GM19023 (cell line): ENCODE data around the gene LAMA4.

Experiments
- ATAC-seq: cut with Tn5 transposase; IDR thresholded peaks from one replicate; pipeline ENCODE4 v1.9.1; 2021; ENCODE audit warnings: mild to moderate bottlenecking, moderate library complexity; ENCODE audit not compliant: unreplicated experiment

The LAMA4 gene

GRCh38 chr6:112191509-112192020 lies 62.8 kb downstream of the LAMA4 start:
- no peak for ATAC-seq

GRCh38 chr6:112190164-112190563 lies 64.2 kb downstream of the LAMA4 start:
- ATAC-seq: no peak

- ATAC-seq: no peak
These were observed 64.9 kb downstream of the LAMA4 start for GRCh38 chr6:112189494-112189893.

- ATAC-seq: no peak
These were observed 65.5 kb downstream of the LAMA4 start for GRCh38 chr6:112188906-112189305.

- ATAC-seq: no peak
These were observed 66.6 kb downstream of the LAMA4 start for GRCh38 chr6:112187736-112188135.

- no peak for ATAC-seq
These were observed 69.4 kb downstream of the LAMA4 start for GRCh38 chr6:112184951-112185350.

GRCh38 chr6:112183271-112183671 lies 71.1 kb downstream of the LAMA4 start:
- ATAC-seq: no peak

- ATAC-seq: no peak
These were observed 73.2 kb downstream of the LAMA4 start for GRCh38 chr6:112181130-112181529.

- peak; percentile 78 for ATAC-seq
These were observed 74.1 kb downstream of the LAMA4 start for GRCh38 chr6:112180095-112180820.

- no peak for ATAC-seq
These were observed 74.7 kb downstream of the LAMA4 start for GRCh38 chr6:112179631-112180030.

GRCh38 chr6:112178846-112179245 lies 75.5 kb downstream of the LAMA4 start:
- no peak for ATAC-seq

GRCh38 chr6:112177092-112177491 lies 77.3 kb downstream of the LAMA4 start:
- no peak for ATAC-seq

GRCh38 chr6:112176175-112176574 lies 78.2 kb downstream of the LAMA4 start:
- no peak for ATAC-seq

GRCh38 chr6:112173221-112173804 lies 81.1 kb downstream of the LAMA4 start:
- no peak for ATAC-seq

GRCh38 chr6:112172540-112172939 lies 81.8 kb downstream of the LAMA4 start:
- ATAC-seq: no peak

- ATAC-seq: no peak
These were observed 84.8 kb downstream of the LAMA4 start for GRCh38 chr6:112169541-112169940.

- ATAC-seq: peak; percentile 100
These were observed 90.8 kb downstream of the LAMA4 start for GRCh38 chr6:112163295-112164257.

- ATAC-seq: no peak
These were observed 93.6 kb downstream of the LAMA4 start for GRCh38 chr6:112160745-112161144.

- no peak for ATAC-seq
These were observed 97.7 kb downstream of the LAMA4 start for GRCh38 chr6:112156668-112157067.

GRCh38 chr6:112155886-112156285 lies 98.5 kb downstream of the LAMA4 start:
- ATAC-seq: no peak

- ATAC-seq: no peak
These were observed 99.7 kb downstream of the LAMA4 start for GRCh38 chr6:112154711-112155110.
